NB4 (cell line): Measurements from ENCODE around the gene TMEM184C.

ENCODE experiments used
- DNase-seq: peaks from one replicate; pipeline ENCODE4 v3.0.0; 2010; ENCODE audit warnings: low read depth
- H3K4me3 ChIP-seq: one replicate; pipeline ENCODE4 v1.5.1; 2011; ENCODE audit warnings: mild to moderate bottlenecking, low read depth, low read length, moderate library complexity
- CTCF ChIP-seq: IDR thresholded peaks from one replicate; pipeline ENCODE4 v1.5.1; 2012; ENCODE audit warnings: low read depth, low read length
- MAX ChIP-seq: IDR thresholded peaks from 2 replicates; pipeline ENCODE4 v1.6.1; 2011; ENCODE audit warnings: low read depth, low read length
- MYC ChIP-seq: IDR thresholded peaks from 2 replicates; pipeline ENCODE4 v1.6.1; 2011; ENCODE audit warnings: low read depth, low read length
- POLR2A ChIP-seq: IDR thresholded peaks from 2 replicates; pipeline ENCODE4 v1.6.1; 2011; ENCODE audit warnings: mild to moderate bottlenecking; ENCODE audit not compliant: insufficient read length; ENCODE audit errors: extremely low read depth

TMEM184C gene

GRCh38 chr4:147707892-147708672 lies 90.9 kb downstream of the TMEM184C start:
- DNase-seq, result peak; percentile 34
- TF ChIP-seq MYC (no peak), CTCF (peak; percentile 82)
- no peak overlapping the region for H3K4me3 ChIP-seq

GRCh38 chr4:147709999-147710398 lies 92.8 kb downstream of the TMEM184C start:
- TF ChIP-seq MYC, result no peak
- TF ChIP-seq POLR2A, result no peak
- TF ChIP-seq CTCF, result no peak
- no peak for TF ChIP-seq MAX
- H3K4me3 ChIP-seq, result no peak overlapping the region
- DNase-seq, result no peak

GRCh38 chr4:147714575-147715401 lies 97.6 kb downstream of the TMEM184C start:
- no peak overlapping the region for H3K4me3 ChIP-seq
- no peak for DNase-seq
- TF ChIP-seq POLR2A (no peak), MAX (no peak), CTCF (no peak), MYC (no peak)

- no peak overlapping the region for H3K4me3 ChIP-seq
- no peak for TF ChIP-seq MAX
- DNase-seq, result no peak
Observed at GRCh38 chr4:147717878-147718277, 100.7 kb downstream of the TMEM184C start.
